ENCODE data around the gene UBAP1. TPM values are rescaled to one million over a fixed set of nuclear protein-coding genes. Genes with fewer than 3 reads are reported as not detected.
"Not testable (repeated sequence)": the region's sequence is repeated elsewhere in the genome, so short reads cannot be mapped to it uniquely, and the experiment has no call there.

The UBAP1 gene
- polyA plus RNA-seq, 1 of the 3 experiments (the other 2 are of a cell fraction) = 26.3 TPM

- TF ChIP-seq MEF2A (IDR thresholded peaks at IDR 0.05; ENCODE audit: borderline replicate concordance, low read depth) = no peak
- TF ChIP-seq IRF3 (IDR thresholded peaks at IDR 0.05; ENCODE audit: low read depth, low read length) = no peak
- TF ChIP-seq FOXM1 (IDR thresholded peaks at IDR 0.05; ENCODE audit: low read depth) = no peak
- no peak for TF ChIP-seq POLR2AphosphoS5 (IDR thresholded peaks at IDR 0.05; ENCODE audit: low read depth, low read length)
- TF ChIP-seq FOSL2 (IDR thresholded peaks at IDR 0.05; ENCODE audit: borderline replicate concordance, low read depth) = no peak
- no peak for TF ChIP-seq SMC3 (IDR thresholded peaks at IDR 0.05; ENCODE audit: low read depth, low read length)
These were observed 37.5 kb downstream of the UBAP1 start (continued) for GRCh38 chr9:34216325-34216724.

- H3K4me3 ChIP-seq (ENCODE audit: low read depth in 2 of 2, low read length in 1 of 2); H2AFZ ChIP-seq (ENCODE audit: low read depth); H3K9me3 ChIP-seq; H3K4me1 ChIP-seq (ENCODE audit: control insufficient read depth in 1 of 2, insufficient read depth in 2 of 2, low read depth in 1 of 2, low read length in 1 of 2); H3K27me3 ChIP-seq (ENCODE audit: insufficient read depth); DNase-seq; H3F3A ChIP-seq (replicated peaks; ENCODE audit: insufficient read depth); H3K27ac ChIP-seq (ENCODE audit: low read depth in 2 of 2, low read length in 1 of 2); H3K9ac ChIP-seq; H3K4me2 ChIP-seq; POLR2A ChIA-PET; H3K36me3 ChIP-seq (replicated peaks in 1 of 2; ENCODE audit: control insufficient read depth in 1 of 2, insufficient read depth in 2 of 2, low read length in 1 of 2); H3K9me2 ChIP-seq; H4K20me1 ChIP-seq (ENCODE audit: insufficient read depth); CTCF ChIA-PET: not testable (repeated sequence)
- WGBS (ENCODE audit: low lambda C conversion rate) = 98% methylated on average over 2 of the region's 2 CpGs
- peaks cover 35% of the 10 kb centered on the region for H3K79me2 ChIP-seq (ENCODE audit: insufficient read depth)
These were observed 38.2 kb downstream of the UBAP1 start for GRCh38 chr9:34217015-34217414.

GRCh38 chr9:34218446-34218845 lies 39.6 kb downstream of the UBAP1 start:
- ChIA-PET CTCF (interaction anchor here (0.6 kb wide), 1 partner anchor 228 kb away, joined by 3 read pairs; no protein-coding TSS in a partner anchor), POLR2A (no interaction called here)
- peaks cover 32% of the 10 kb centered on the region for H3K79me2 ChIP-seq (ENCODE audit: insufficient read depth)
- no peak for DNase-seq
- no peak overlapping the region for H3K4me2 ChIP-seq
- H3K27ac ChIP-seq (ENCODE audit: low read depth in 2 of 2, low read length in 1 of 2) = no peak overlapping the region
- no peaks in the 10 kb centered on the region for H3K27me3 ChIP-seq (ENCODE audit: insufficient read depth)
- no peak overlapping the region for H2AFZ ChIP-seq (ENCODE audit: low read depth)
- H3K9me2 ChIP-seq = no peaks in the 10 kb centered on the region
- TF ChIP-seq EP300 (IDR thresholded peaks at IDR 0.05; ENCODE audit: borderline replicate concordance in 1 of 2, low read depth in 1 of 2, low read length in 1 of 2) (no peak), RCOR1 (IDR thresholded peaks at IDR 0.05; ENCODE audit: low read length) (no peak), FOXJ3 (CRISPR knock-in tag; IDR thresholded peaks at IDR 0.05) (no peak), GABPA (IDR thresholded peaks at IDR 0.05; ENCODE audit: low read depth) (no peak), MXI1 (IDR thresholded peaks at IDR 0.05; ENCODE audit: low read depth, low read length) (no peak), SIN3A (IDR thresholded peaks at IDR 0.05; ENCODE audit: borderline replicate concordance, low read depth, low read length) (no peak), TCF12 (IDR thresholded peaks at IDR 0.05) (no peak)
- no peak overlapping the region for H3K9ac ChIP-seq
- peaks cover 6 to 10% of the 10 kb centered on the region in 2 experiments for H3K4me1 ChIP-seq (ENCODE audit: control insufficient read depth in 1 of 2, insufficient read depth in 2 of 2, low read depth in 1 of 2, low read length in 1 of 2)
- no peak overlapping the region for H3K4me3 ChIP-seq (ENCODE audit: low read depth in 2 of 2, low read length in 1 of 2)
- peaks cover 13% of the 10 kb centered on the region for H4K20me1 ChIP-seq (ENCODE audit: insufficient read depth)
- no peaks in the 10 kb centered on the region for H3K36me3 ChIP-seq (replicated peaks in 1 of 2; ENCODE audit: control insufficient read depth in 1 of 2, insufficient read depth in 2 of 2, low read length in 1 of 2)
- H3K9me3 ChIP-seq = no peaks in the 10 kb centered on the region
- 84% methylated on average over 5 of the region's 5 CpGs for WGBS (ENCODE audit: low lambda C conversion rate)
- peaks cover 17% of the 10 kb centered on the region for H3F3A ChIP-seq (replicated peaks; ENCODE audit: insufficient read depth)

Measured in SK-N-SH (cell line).